Jurkat, Clone E6-1 (cell line): ENCODE data around the gene HOXA5.

Experiments used
- DNase-seq: peaks from one replicate; pipeline ENCODE4 v3.0.0-alpha.2; 2011; ENCODE audit warnings: low read depth, low spot score
- H3K4me3 ChIP-seq: 2 replicates; pipeline ENCODE4 v1.5.1; 2011; ENCODE audit warnings: mild to moderate bottlenecking, low read length, control low read depth, moderate library complexity

Gene HOXA5

DNA sequence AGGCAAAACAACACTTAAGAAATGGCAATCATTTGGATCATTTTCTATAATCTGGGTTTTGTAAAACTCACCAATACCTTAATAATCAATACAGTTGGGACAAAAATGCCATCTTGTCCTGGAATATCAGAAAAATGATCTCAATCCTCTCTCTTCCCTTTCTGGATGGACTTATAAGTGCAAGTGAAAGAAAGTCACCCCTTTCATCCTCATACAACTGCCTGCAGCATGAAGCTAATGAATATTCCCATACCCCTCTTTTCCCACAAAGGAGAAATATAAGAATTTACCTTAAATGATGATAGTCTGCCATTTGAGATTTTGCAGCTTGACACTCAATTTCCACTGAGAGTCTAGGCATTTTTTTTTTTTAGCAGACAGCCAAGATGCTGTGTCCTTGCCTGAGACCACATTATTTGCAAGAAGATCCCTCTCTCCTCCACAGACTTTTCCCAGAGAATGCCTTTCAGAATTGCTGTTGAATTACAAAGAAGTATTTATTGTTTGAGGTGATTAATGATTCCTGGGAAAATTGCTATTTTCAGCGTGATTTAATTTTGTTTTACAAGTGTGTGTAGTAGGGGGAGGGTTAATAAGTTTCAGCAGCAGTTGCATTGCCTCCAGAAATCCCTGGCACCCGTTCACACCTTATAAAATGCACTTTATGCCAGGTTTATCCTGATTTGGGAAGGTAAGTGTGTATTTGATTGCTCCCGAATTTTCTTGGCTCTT lies 16.7 kb downstream of the HOXA5 start:
- H3K4me3 ChIP-seq: no peak overlapping the region
- no peak for DNase-seq

DNA sequence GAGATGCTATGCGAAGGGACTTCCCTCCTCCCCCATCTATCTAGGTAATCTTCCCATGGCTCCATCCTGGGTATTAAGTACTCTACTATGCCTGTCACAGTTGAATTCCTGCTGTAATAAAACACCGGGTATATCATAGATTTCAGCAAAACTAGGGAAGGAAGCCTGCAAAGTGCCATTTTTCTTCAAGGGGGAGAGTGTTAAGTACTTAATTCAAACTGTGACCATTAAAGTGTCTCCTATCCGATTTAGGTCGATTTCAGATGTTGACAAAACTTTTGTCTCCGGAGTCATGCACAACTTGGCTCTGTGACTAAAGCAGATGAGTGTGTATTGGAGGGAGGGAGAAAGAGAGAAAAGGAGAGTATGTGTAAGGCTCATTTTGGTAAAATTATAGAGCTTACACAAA lies 17.5 kb downstream of the HOXA5 start:
- DNase-seq: no peak
- no peak overlapping the region for H3K4me3 ChIP-seq

DNA sequence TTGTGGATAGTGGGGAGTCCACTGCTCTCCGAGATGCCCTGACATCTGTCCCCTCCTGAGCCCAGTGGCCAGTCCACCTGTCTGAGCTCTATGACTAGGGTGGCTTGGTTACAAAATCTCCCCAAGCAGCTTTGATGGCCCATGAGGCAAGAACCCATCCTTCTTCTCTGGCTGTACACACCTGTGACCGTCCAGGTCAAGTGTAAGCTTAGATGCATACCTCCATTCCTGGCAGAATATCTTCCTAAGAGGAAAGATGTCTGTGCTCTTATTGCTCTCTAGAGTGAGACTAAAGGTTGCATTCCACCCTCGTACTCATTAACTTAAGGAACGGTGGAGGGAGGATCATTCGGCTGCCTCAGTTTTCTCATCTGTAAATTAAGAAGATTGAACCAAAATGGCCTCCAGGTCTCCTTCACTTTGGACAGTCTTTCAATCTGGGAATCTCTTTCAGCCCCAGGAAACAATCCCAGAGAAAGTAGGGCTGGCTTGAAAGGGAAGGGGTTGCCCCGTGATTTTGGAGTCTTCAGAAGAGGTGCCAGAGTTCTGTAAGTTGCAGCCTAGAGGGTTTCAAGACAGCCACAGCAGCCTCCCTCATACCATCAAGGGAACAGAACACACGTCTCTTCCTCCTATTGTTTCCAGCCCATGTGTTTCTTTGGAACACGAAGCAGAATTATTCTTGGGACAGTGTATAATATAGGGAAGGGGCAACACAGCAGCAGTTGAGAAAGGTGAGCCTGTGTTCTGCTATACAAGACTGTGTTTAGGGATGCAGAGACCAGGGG lies 18.4 kb downstream of the HOXA5 start:
- DNase-seq: no peak
- H3K4me3 ChIP-seq: no peak overlapping the region

DNA sequence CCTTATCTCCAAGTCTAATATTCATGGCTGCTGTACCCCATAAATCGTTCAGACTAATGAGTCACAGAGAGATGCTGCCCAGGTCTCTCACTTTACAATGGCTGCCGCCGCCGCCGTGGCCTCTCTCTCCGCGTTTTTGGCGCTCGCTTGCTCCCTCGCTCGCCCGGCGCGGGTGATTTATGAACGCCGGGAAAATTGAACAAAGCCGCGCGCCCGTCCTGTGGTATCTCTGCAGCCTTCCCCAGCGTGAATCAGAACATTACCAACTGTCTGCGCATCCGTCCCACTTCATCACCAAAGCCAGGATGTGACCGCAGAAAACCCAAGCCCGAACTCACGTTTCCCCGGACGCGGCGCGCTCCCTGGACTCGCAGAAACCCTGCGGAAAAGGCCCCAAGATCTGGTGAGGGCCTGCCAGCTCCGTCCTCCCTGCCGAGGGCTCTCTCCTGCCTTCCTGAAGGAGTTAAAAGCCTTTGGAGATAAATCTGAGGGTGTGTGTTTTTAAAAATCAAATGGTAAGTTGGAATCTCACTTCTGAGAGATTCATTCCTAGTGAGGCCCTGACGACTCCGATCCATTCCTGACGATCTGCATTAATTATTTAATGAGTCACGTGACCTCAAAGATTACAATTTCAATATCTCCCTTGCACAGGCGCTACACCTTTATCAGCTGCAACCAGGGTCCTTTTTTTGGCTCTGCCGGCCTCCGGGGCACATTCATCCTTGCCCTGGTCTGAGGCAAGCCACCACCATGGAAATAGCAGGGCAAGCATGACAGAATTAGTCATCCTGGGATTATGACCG lies 19.2 kb downstream of the HOXA5 start:
- H3K4me3 ChIP-seq: no peak overlapping the region
- DNase-seq: no peak

DNA sequence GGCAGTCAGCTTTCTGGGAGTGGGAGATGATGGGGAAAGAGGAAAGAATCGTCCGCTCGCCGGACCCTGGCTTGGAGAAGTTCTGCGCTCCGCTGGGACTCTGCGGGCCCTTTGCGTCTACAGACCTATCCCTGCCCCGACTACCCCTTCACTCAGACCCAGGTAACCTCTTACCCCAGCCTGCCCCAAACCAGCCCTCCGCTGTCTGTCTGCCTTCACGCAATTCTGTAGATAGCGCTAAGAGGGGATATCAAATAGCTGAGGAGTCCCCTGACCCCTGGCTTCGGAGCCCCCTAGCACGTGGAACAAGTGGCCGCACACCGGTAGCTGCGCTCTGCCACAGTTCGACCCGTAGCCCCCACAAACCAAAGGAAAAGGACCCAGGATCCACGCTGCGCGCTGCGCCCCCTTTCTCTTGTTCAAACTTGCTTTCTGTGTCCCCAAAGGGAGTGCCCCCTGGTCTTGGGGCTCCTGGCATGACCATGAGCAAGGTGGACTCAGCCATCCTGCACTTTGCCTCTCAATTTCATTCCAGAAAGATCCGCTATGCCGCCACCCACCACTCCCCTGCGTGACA lies 19.9 kb downstream of the HOXA5 start:
- H3K4me3 ChIP-seq: no peak overlapping the region
- DNase-seq: no peak

DNA sequence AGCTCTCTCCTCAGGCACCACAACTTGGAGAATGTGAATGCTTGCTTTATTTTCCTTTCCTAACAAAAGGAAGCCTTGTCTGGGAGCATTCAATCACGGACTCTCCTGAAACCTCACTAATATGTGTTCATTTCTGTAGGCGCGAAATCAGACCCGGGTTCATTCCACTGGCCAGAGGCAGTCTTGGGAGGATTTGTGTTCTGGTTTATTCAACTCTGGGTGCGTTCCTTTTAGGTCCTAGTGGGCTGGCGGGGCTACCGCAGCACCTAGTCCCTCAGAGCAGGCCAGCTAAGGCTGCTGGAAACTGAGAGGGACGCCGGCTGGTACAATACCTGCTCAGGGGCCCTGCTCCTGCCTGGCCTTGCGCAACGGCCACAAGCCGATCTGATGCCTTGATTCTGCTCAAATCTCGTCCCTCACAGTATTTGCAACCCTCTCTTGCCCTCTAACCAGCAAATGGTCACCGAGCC lies 20.4 kb downstream of the HOXA5 start:
- DNase-seq: no peak
- no peak overlapping the region for H3K4me3 ChIP-seq

DNA sequence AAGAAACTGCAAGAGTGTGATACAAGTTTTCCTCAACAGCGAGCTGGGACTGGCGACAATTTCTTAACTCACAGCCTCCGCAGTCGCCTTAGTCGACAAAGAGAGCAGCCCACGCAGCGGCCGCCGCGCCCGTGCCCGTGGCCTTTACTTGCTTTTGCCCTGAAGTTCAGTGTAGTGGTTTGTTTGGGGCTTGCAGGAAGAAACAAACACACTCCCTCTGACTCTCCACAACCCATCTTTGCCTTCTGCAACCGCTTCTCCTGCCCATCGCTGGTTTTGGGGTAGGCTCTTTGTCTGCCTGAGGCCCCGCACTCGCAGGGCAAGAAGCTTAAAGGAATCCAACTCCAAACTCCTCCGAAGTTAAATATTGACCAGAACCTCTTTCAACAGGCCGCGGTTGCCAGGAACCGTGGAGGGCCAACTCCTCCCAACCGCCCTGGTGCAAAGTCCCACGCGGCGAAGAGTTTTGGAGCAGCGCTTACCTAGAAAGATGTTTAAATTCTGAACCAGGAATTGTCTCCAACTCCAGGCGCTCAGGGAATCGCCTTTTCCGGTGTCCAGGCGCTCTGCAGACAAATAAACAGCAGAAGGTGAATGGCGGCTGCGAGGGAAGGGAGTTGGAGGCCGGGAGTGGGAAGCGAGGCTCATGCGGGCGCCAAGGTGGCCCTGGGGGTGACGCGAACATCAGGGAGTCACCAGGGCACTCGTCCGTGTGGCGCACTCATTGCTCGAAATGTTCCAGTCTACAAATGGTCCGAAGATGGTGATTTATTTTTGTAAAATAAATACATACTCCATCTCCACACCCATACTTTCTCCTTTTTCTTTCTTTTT lies 21.2 kb downstream of the HOXA5 start:
- no peak overlapping the region for H3K4me3 ChIP-seq
- no peak for DNase-seq

DNA sequence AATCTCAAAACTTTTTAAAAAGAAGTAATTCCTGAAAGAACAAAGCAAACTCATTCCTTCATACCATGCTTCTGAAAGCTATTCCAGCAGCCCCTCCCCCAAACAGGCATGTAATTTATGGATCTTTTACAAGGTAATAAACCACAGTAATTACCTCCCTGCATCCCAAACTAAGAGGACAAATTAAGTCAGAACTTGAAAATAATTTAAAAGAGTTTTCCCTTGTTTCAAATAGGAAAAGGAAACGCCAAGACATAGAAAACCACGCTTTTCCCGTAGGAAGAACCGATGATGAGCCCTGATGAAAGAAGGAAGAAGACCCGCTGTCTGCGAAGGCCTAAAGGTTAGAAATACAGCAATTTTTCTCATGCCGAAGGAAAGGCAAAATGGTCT lies 21.8 kb downstream of the HOXA5 start:
- H3K4me3 ChIP-seq: no peak overlapping the region
- no peak for DNase-seq

DNA sequence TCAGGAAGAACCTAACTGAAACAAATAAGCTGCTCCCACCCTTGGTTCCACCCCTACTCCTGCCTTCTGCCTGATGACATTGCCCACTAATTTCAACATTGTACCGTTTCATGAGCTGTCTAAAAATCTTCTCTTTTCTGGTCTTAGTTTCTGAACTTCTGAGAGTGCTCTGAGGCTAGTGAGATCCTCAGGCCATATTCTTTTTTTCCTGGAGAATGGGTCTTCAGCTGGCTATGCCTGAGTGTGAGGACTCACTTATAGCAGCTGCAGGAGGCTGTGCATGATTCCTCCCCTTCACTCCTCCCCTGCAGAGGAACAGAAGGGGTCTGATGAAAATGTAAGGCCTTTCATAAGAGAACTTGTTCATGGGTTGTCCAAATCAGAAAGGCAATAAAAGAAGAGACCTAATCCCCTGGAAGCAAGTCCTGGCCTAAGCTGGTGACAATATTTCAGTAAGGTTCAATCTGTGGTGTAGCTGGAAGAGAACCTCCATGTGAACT lies 24.0 kb downstream of the HOXA5 start:
- H3K4me3 ChIP-seq: no peak overlapping the region
- DNase-seq: no peak

DNA sequence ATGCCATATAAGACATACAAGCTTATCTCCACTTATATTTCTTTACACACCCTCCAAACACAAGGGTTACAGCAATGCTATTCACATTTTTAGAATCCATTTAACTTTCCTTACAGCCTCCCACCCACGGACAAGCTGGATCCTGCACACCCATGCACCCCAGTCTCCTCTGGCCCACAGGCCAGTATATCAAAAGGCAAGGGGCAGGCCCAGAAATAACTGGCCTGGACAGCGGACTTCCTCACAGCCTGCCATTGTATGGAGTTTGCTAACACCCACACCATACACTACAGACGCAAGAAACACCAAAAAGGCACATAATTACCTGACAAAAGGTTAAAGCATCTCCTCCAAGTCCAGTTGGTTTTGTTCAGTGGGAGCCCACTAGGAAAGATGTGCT lies 24.9 kb downstream of the HOXA5 start:
- no peak for DNase-seq
- H3K4me3 ChIP-seq: no peak overlapping the region

DNA sequence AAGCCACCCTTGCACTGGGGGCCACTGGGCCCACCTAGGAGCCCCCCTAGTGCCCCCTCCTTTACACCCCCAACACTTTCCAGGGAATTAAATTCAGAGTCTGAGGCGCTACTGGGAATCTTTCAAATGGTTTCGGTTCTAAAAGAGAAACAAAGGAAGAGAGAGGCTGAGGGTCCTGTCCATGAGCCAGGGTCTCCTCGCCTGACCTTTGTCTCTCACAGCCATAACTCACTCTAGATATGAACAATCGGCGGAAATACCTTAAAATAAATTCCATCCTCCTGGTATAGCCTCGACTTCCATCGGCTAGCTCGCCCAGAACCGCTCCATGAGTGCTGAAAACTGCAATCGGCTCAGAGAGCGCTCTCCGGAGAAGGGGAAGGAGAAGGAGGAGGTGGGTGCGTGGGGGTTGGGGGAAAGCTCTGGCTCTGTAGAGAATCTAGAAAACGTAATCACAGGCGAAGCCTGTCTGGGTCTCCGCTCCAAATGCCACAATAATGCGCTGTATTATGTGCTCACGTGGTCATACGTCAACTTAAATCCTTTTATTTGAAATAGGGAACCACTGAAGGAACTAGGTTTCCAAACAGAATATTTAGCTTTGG lies 25.5 kb downstream of the HOXA5 start:
- H3K4me3 ChIP-seq: no peak overlapping the region
- no peak for DNase-seq

DNA sequence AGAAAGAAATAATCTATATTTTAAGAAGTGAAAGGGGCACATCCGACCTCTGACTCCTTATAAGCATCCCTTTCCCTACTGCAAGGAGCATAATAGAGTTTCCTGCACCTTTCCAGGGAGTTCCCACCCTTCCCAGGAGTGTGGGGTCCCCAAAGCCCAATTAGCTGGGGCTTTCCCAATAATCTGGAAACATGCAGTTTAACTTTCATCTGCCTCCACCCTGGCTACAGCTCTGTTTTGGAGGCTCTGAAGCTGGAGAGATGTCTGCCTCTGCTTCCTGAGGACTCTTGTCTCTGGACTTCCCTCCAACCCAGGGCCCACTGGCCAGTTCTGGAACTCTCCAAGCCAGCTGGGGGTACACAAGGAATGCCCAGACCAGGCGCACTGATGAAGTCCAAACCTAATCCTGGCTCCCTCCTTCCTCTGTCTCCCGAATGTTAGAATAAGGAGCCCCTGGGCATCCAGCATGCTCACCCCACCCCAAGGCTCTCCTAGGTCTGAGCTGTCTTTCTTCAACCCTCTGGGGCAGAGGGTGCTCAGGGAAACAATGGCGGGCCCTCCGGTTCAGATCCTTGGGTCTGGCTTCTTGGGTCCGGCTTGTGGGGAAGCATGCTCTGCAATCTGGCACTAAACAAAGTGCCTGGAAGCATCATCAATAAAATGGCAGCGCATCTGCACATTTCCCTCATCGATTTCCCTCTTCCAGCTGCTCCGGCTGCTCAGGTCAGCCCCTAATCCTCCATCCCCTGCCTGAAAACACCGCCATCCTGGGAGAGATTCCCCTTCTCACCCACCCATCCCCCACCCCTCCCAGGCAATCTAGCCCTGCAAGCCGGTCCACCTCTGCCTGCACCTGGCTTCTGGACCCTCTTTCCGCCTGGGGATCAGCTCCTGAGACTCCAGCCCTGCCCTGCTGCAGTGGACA lies 26.3 kb downstream of the HOXA5 start:
- no peak overlapping the region for H3K4me3 ChIP-seq

DNA sequence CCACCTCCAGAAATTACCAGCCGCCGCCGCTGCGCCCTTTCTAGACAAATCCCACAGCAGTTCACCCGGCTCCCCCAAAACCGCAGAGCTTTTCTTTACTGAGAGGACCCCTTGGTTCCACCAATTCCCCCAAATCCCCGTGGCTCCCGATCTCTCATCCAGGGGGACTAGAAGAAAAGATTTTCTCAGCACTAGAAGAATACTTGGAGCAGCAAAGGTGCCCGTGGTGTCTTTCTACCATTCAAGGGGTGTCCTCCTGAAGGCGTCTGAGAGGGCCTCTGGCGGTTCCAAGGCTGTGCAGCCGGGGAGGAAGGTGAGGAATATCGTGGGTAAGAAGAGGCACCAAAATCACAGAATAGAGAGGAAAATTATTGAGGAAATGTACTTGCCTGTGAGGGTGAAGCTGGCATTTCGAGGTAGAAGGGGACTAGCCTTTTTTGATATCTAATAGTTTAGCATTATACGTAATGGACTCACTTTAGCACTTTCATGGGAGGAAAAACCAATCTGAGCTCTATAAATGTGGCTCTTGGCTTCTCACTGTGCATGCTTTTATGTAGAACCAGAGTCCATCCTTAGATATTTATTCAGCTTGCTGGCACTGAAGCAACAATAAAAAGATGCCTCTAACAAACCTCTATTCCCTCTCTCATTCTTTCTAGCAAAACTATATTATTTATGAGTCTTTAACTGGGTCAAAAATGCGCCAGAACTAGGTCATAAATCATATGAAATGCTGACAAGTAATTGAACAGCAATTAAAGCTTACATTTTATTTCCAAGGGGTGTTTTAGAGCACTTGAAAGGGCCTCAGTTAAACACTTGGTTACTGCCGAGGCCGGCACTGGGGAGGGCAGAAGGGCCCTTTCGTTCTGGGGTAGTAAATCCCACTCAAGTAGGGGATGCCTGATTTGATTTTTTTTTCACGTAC lies 27.2 kb downstream of the HOXA5 start:
- H3K4me3 ChIP-seq: no peak overlapping the region
- DNase-seq: no peak

More for the DNA sequence above, 26.3 kb downstream of the HOXA5 start:
- DNase-seq: no peak

DNA sequence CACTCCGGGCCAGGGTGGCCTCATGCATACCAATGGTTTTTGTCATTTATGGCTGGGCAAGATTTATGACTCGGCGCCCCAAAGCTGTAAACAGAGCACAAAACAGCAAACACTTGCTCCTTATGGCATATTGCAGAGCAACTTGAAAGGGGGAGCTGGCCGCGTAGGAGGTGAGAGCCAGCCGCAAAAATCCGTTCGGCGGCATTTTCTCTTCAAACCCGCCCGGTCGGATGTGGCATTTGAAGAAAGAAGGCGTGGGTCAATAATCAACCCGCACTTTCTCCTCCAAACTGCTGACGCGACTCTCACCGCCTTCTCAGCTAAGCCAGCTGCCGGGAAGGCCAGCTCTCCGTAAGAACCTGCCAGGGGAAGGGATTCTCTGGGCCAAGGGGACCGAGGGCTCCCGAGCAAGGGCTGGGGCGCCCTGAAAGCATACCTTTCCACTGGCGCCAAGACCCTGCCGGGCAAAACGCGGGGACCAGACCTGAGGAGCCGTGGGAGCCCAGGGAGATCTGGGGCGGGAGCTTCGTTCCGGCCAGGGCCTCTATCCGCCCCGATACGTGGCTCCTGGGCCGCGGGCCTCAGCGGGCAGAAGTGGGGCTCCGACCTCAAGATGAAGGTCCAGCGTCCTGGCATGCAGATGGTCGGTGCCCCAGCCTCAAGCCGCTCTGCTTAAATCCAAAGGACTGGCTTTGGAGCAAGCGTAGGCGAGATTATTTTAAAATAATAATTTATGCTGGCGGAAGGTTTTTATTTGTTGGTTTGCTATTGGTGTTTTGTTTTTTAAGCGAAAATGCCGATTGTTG lies 28.1 kb downstream of the HOXA5 start:
- no peak for DNase-seq
- no peak overlapping the region for H3K4me3 ChIP-seq

DNA sequence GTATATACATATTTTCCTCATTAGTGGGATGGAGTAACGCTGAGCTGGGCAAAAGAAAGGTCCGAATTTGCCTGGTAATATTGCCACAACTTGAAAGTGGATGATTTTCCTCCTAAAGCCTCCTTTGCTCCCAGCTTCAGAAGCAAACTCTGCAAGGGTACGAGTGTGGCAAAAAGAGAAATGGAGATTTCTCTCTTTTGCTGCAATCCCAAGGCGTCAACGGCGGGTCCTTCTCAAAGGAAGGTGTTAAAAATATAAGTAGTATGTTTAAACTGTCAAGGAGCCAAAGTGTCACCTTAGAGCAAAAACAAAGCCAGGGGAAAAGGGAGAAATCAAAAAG lies 28.6 kb downstream of the HOXA5 start:
- DNase-seq: no peak
- H3K4me3 ChIP-seq: no peak overlapping the region
